ENCODE data around the gene MXI1. TPM values are rescaled to one million over a fixed set of nuclear protein-coding genes. Genes with fewer than 3 reads are reported as not detected.

The MXI1 gene
- total RNA-seq, 1 donor from 2014 or later: 49.8 TPM

DNA sequence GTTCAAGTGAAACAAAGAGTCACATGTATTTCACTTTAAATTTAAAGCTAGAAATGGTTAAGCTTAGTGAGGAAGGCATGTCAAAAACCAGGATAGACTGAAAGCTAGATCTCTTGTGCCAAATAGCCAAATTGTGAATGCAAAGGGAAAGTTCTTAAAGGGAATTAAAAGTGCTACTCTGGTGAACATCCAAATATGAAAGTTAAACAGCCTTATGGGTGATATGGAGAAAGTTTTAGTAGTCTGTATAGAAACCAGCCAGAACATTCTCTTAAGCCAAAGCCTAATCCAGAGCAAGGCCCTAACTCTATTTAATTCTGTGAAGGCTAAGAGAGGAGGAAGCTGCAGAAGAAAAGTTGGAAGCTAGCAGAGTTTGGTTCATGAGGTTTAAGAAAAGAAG is 47.1 kb downstream of the MXI1 start:
- TF ChIP-seq POLR2A (IDR thresholded peaks at IDR 0.05) (no peak), POLR2AphosphoS5 (IDR thresholded peaks at IDR 0.05; ENCODE audit: insufficient read depth in 1 of 2, low read depth in 1 of 2) (no peak)
- TF ChIP-seq, protein P1, sequence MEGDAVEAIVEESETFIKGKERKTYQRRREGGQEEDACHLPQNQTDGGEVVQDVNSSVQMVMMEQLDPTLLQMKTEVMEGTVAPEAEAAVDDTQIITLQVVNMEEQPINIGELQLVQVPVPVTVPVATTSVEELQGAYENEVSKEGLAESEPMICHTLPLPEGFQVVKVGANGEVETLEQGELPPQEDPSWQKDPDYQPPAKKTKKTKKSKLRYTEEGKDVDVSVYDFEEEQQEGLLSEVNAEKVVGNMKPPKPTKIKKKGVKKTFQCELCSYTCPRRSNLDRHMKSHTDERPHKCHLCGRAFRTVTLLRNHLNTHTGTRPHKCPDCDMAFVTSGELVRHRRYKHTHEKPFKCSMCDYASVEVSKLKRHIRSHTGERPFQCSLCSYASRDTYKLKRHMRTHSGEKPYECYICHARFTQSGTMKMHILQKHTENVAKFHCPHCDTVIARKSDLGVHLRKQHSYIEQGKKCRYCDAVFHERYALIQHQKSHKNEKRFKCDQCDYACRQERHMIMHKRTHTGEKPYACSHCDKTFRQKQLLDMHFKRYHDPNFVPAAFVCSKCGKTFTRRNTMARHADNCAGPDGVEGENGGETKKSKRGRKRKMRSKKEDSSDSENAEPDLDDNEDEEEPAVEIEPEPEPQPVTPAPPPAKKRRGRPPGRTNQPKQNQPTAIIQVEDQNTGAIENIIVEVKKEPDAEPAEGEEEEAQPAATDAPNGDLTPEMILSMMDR (IDR thresholded peaks at IDR 0.05): no peak
- H3K27ac ChIP-seq: no peak overlapping the region
- H3K36me3 ChIP-seq: no peaks in the 10 kb centered on the region
- no peaks in the 10 kb centered on the region for H3K27me3 ChIP-seq
- DNase-seq (ENCODE audit: extremely low spot score in 2 of 2): no peak
- H3K4me3 ChIP-seq: no peak overlapping the region
- peaks cover 11% of the 10 kb centered on the region for H3K4me1 ChIP-seq
- no peaks in the 10 kb centered on the region for H3K9me3 ChIP-seq
- intact Hi-C loops (cut with DNase I): no loop called here

DNA sequence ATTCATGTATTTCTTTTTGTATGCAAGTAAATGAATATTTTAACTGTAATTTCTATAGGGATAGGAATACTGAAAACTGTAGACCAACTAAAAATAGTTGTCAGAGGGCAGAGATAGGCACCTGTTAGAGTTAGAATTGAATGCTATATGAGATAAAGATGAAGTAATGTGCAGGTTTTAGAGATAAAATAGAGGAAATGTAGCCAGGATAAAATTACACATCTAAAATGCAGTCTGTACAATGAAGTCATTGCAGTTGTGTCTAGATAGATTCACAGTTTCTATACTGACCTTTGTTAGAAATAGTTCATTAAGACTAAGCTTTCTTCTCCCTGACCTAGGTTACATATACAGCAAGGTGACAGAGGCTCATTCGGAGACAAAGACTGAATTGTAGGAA is 51.1 kb downstream of the MXI1 start:
- Histone ChIP-seq H3K4me3 (no peak overlapping the region), H3K4me1 (no peaks in the 10 kb centered on the region), H3K9me3 (no peaks in the 10 kb centered on the region), H3K27me3 (no peaks in the 10 kb centered on the region), H3K36me3 (no peaks in the 10 kb centered on the region), H3K27ac (no peak overlapping the region)
- intact Hi-C loops (cut with DNase I): no loop called here
- DNase-seq (ENCODE audit: extremely low spot score in 2 of 2): no peak
- TF ChIP-seq POLR2A (IDR thresholded peaks at IDR 0.05) (no peak), POLR2AphosphoS5 (IDR thresholded peaks at IDR 0.05; ENCODE audit: insufficient read depth in 1 of 2, low read depth in 1 of 2) (no peak)
- TF ChIP-seq, protein P1 (IDR thresholded peaks at IDR 0.05): no peak

DNA sequence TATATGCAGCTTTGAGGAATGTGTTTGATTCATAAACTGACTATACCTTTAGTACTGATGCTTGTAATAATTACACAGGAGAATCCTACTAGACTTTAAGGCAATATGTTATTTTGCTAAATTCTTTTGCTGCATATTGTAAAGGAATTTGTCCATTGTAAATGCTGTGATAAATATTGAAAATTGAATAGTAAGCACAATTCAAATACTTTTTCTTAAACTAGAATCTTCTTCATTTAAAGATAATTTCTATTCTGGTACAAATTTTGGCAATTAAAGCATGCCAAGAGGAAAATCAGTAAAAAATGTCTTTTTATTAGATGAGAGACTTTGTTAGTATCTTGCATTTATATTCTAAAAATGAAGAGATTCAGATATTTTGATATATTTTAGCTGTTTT is 51.9 kb downstream of the MXI1 start:
- Histone ChIP-seq H3K4me3 (no peak overlapping the region), H3K4me1 (no peaks in the 10 kb centered on the region), H3K27me3 (no peaks in the 10 kb centered on the region), H3K27ac (no peak overlapping the region), H3K36me3 (no peaks in the 10 kb centered on the region), H3K9me3 (no peaks in the 10 kb centered on the region)
- intact Hi-C loops (cut with DNase I): no loop called here
- TF ChIP-seq, protein P1 (IDR thresholded peaks at IDR 0.05): no peak
- TF ChIP-seq POLR2A (IDR thresholded peaks at IDR 0.05) (no peak), POLR2AphosphoS5 (IDR thresholded peaks at IDR 0.05; ENCODE audit: insufficient read depth in 1 of 2, low read depth in 1 of 2) (no peak)
- no peak for DNase-seq (ENCODE audit: extremely low spot score in 2 of 2)

DNA sequence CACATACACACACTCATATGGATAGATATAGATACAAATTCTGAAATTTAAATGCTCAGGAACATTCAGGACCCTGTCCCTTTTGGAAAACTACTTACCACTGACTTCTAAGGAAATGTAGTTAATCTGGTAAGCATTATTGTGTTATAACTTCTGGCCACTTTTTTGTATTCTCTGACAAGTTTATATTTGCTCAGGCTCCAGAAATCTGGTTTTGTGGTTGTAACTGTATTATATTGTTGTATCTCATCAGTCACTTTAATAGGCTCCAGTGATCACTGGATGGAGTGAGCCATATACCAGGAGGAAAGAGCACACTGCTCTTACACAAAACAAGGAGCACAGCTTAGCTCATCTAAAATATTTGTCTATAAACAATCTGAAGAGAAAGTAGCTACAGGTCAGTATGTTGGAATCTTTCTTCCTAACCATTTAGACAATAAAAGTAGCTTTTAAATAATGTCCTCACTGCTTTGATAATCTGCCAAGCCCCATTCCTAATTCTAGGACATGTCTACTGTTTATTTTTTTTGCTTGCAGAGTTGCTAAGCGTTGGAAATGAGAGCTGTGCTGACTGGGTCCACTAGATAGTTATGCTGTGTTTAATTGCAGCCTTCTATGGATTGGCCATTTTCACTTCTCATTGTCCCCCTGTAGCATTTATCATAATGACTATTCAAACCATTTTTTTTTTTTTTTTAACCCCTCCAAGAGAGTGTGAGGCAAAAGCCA is 53.5 kb downstream of the MXI1 start:
- Histone ChIP-seq H3K36me3 (no peaks in the 10 kb centered on the region), H3K4me3 (no peak overlapping the region), H3K27ac (no peak overlapping the region), H3K4me1 (no peaks in the 10 kb centered on the region), H3K9me3 (no peaks in the 10 kb centered on the region), H3K27me3 (no peaks in the 10 kb centered on the region)
- intact Hi-C loops (cut with DNase I): no loop called here
- no peak for DNase-seq (ENCODE audit: extremely low spot score in 2 of 2)
- TF ChIP-seq POLR2A (IDR thresholded peaks at IDR 0.05): no peak
- TF ChIP-seq, protein P1 (IDR thresholded peaks at IDR 0.05): no peak
- no peak for TF ChIP-seq POLR2AphosphoS5 (IDR thresholded peaks at IDR 0.05; ENCODE audit: insufficient read depth in 1 of 2, low read depth in 1 of 2)

DNA sequence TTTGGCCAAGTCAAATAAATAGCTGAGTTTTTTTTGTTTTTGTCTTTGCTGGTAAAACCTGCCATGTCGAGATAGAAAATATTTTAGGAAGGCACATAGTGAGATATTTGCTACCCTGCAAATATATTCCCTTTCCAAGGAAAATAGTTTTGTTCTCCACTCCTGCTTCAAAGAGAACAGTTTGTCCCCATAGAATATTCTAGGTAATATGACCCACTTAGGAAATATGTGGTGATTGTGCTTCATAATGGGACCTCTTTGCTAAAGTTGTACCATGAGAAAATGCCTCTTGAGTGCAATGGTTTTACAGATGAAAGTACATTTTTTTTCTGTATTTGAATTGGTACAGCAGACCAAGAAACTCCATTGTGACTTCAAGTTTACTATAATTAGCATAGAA is 55.8 kb downstream of the MXI1 start:
- intact Hi-C loops (cut with DNase I): no loop called here
- Histone ChIP-seq H3K27ac (no peak overlapping the region), H3K27me3 (no peaks in the 10 kb centered on the region)

More for the DNA sequence above, 55.8 kb downstream of the MXI1 start:
- H3K4me3 ChIP-seq: no peak overlapping the region
- no peaks in the 10 kb centered on the region for H3K9me3 ChIP-seq
- peak in 1 of 2 donors; percentile 8 for TF ChIP-seq POLR2AphosphoS5 (IDR thresholded peaks at IDR 0.05; ENCODE audit: insufficient read depth in 1 of 2, low read depth in 1 of 2)
- TF ChIP-seq, protein P1 (IDR thresholded peaks at IDR 0.05): no peak
- TF ChIP-seq POLR2A (IDR thresholded peaks at IDR 0.05): no peak
- H3K36me3 ChIP-seq: no peaks in the 10 kb centered on the region
- H3K4me1 ChIP-seq: peaks cover 3% of the 10 kb centered on the region
- DNase-seq (ENCODE audit: extremely low spot score in 2 of 2): no peak
